Activated naive CD8-positive, alpha-beta T cell treated with anti-CD3 and anti-CD28 coated beads, Interleukin-2, amount 10 ng/mL, durations not matched to agents 7 days and 5 days (primary cell): ENCODE results near the gene ANKRD30A. TPM values are rescaled to one million over a fixed set of nuclear protein-coding genes. Genes with fewer than 3 reads are reported as not detected.
"Not testable (repeated sequence)": the region's sequence is repeated elsewhere in the genome, so short reads cannot be mapped to it uniquely, and the experiment has no call there.

Experiments
- ATAC-seq: fragments of 150-1000 bp; cut with Tn5 transposase; one replicate; pipeline ENCODE4 v1.10.0; 2021; ENCODE audit warnings: low read depth, moderate library complexity
- POLR2A ChIA-PET: fragments of 350-600 bp; sonication (Branson Sonifier 250); formaldehyde crosslinking; loops from one replicate; lab custom pipeline; 2021; ENCODE audit warnings: antibody characterized with exemption; lab: Charles Lee
- DNase-seq: peaks from one replicate; pipeline ENCODE4 v3.0.0; 2021
- H3K27ac Mint-ChIP-seq: one replicate; pipeline ENCODE4 v1.8.0; 2022; ENCODE audit warnings: mild to moderate bottlenecking, mixed read lengths
- H3K27me3 Mint-ChIP-seq: one replicate; pipeline ENCODE4 v1.8.0; 2022; ENCODE audit warnings: mild to moderate bottlenecking, moderate library complexity, mixed read lengths
- H3K36me3 Mint-ChIP-seq: one replicate; pipeline ENCODE4 v1.8.0; 2021; ENCODE audit warnings: mild to moderate bottlenecking, mixed read lengths
- H3K4me1 Mint-ChIP-seq: one replicate; pipeline ENCODE4 v1.8.0; 2021; ENCODE audit warnings: mixed read lengths
- H3K4me3 Mint-ChIP-seq: one replicate; pipeline ENCODE4 v1.8.0; 2022; ENCODE audit warnings: mild to moderate bottlenecking, moderate library complexity, mixed read lengths
- H3K9me3 Mint-ChIP-seq: one replicate; pipeline ENCODE4 v1.8.0; 2021; ENCODE audit warnings: mixed read lengths
- total RNA-seq, 2 experiments: library from RNA; stranded (reverse); gene quantifications; one replicate each; pipeline ENCODE4 v1.2.3, GENCODE V29; 2021

Gene ANKRD30A, protein sequence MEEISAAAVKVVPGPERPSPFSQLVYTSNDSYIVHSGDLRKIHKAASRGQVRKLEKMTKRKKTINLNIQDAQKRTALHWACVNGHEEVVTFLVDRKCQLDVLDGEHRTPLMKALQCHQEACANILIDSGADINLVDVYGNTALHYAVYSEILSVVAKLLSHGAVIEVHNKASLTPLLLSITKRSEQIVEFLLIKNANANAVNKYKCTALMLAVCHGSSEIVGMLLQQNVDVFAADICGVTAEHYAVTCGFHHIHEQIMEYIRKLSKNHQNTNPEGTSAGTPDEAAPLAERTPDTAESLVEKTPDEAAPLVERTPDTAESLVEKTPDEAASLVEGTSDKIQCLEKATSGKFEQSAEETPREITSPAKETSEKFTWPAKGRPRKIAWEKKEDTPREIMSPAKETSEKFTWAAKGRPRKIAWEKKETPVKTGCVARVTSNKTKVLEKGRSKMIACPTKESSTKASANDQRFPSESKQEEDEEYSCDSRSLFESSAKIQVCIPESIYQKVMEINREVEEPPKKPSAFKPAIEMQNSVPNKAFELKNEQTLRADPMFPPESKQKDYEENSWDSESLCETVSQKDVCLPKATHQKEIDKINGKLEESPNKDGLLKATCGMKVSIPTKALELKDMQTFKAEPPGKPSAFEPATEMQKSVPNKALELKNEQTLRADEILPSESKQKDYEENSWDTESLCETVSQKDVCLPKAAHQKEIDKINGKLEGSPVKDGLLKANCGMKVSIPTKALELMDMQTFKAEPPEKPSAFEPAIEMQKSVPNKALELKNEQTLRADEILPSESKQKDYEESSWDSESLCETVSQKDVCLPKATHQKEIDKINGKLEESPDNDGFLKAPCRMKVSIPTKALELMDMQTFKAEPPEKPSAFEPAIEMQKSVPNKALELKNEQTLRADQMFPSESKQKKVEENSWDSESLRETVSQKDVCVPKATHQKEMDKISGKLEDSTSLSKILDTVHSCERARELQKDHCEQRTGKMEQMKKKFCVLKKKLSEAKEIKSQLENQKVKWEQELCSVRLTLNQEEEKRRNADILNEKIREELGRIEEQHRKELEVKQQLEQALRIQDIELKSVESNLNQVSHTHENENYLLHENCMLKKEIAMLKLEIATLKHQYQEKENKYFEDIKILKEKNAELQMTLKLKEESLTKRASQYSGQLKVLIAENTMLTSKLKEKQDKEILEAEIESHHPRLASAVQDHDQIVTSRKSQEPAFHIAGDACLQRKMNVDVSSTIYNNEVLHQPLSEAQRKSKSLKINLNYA (N-terminal part only)
- not detected for total RNA-seq

DNA sequence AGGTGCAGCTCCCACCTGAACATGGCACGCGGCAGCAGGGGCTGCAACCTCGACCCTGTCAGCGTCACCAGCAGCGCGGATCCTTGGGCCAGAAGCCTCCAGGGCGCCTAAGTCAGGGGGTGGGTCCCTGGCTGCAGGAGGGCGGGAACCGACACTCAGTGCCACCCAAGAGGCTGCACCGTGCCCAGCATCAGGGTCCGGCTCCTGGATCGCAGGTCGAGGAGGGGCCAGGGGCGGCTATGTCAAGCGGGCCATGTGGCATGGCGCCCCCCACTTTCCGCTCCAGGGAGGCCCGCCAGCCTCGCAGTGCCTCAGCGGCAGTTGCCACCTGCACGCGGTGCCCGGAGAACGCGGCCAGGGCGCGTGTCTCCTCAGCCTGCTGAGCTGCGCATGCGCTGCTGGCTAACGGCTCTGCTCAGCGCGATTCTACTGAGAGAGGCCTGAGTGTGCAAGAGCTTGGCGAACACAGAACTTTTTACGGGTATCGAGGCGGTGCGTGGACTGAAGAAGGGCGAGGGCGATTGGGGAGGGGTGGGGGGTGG lies at the start of gene ANKRD30A:
Gene ANKRD30A, plus strand, starts transcription at position 408 of the 542 bp plus-strand sequence. CDS start 190 bp downstream, outside the sequence.
- Mint-ChIP-seq H3K9me3 (no peaks in the 10 kb centered on the region), H3K36me3 (no peaks in the 10 kb centered on the region), H3K4me1 (no peaks in the 10 kb centered on the region), H3K4me3 (no peak within 1 kb of the TSS), H3K27me3 (no peaks in the 10 kb centered on the region), H3K27ac (no peak within 1 kb of the TSS)
- DNase-seq = no peak
- POLR2A ChIA-PET = no interaction called here
- ATAC-seq = no peak

DNA sequence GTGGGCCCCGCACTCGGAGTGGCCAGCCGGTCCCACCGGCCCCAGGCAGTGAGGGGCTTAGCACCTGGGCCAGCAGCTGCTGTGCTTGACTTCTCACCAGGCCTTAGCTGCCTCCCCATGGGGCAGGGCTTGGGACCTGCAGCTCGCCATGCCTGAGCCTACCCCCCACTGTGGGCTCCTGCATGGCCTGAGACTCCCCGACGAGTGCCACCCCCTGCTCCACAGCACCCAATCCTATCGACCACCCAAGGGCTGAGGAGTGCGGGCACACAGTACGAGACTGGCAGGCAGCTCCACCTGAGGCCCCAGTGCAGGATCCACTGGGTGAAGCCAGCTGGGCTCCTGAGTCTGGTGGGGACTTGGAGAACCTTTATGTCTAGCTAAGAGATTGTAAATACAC lies 49.3 kb upstream of the ANKRD30A start:
- ATAC-seq, H3K4me3 Mint-ChIP-seq, H3K36me3 Mint-ChIP-seq, H3K27me3 Mint-ChIP-seq, DNase-seq, H3K9me3 Mint-ChIP-seq, H3K4me1 Mint-ChIP-seq, H3K27ac Mint-ChIP-seq, POLR2A ChIA-PET: not testable (repeated sequence)

DNA sequence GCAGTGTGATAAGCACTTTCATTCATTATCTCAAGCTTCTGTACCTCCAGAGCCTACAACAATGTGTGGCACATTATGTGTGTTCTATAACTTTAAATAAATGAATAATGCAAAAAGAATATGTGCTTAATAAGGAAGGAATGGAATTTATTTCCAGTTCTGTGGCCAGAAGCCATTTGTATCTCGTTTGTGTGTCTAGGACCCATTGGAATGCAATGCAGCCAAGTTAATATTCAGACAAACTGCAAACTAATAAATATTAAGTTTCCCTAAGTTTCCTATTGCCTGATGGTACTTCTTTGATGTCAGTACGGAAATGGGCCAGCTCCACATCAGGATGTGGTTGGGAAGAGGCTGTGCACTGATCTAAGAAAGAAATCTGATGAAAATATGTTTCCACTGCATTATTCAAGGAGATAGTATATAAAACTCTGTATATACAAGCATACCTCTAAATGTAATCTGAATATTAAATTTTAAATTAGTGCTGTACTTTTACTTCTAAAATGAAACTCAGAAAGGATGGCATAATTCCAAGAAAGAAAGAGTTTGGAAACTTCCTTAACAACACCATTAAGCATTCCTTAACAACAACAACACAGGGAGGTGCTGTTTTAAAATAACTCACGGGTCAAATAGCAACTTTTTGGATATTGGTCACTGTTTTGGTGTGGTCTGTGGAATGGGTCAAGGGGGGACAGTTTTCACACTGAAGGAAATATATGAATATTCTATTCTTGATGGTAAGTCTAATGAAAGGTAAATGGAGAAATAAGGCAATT lies 29.4 kb upstream of the ANKRD30A start:
- H3K27me3 Mint-ChIP-seq = no peaks in the 10 kb centered on the region
- no peaks in the 10 kb centered on the region for H3K4me1 Mint-ChIP-seq
- H3K27ac Mint-ChIP-seq = no peak overlapping the region
- peaks cover 15% of the 10 kb centered on the region for H3K9me3 Mint-ChIP-seq
- DNase-seq (no peak), ATAC-seq (no peak)
- no peaks in the 10 kb centered on the region for H3K36me3 Mint-ChIP-seq
- POLR2A ChIA-PET = no interaction called here
- H3K4me3 Mint-ChIP-seq = no peak overlapping the region

DNA sequence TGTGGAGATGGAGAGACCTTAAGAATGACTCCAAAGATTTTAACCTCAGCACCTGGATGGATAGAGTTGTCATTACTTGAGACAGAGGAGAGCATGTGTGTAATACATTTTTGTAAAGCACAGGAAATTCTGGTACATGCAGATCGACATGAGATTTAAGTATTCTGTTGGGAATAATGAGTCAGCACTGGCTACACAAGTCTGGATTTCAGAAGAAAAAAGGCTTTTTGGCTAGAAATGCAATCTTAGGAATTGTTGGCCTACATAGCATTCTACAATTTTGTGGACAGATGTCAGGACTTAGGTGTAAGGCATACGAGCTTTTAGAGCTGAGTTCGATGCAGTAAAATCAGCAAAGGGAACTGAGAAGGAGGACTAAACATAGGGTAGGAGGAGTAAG lies 24.1 kb upstream of the ANKRD30A start:
- peaks cover 13% of the 10 kb centered on the region for H3K9me3 Mint-ChIP-seq
- no peaks in the 10 kb centered on the region for H3K27me3 Mint-ChIP-seq
- ATAC-seq (no peak), DNase-seq (no peak)
- no peak overlapping the region for H3K27ac Mint-ChIP-seq
- H3K4me1 Mint-ChIP-seq = no peaks in the 10 kb centered on the region
- POLR2A ChIA-PET = no interaction called here
- H3K4me3 Mint-ChIP-seq = no peak overlapping the region
- H3K36me3 Mint-ChIP-seq = no peaks in the 10 kb centered on the region

DNA sequence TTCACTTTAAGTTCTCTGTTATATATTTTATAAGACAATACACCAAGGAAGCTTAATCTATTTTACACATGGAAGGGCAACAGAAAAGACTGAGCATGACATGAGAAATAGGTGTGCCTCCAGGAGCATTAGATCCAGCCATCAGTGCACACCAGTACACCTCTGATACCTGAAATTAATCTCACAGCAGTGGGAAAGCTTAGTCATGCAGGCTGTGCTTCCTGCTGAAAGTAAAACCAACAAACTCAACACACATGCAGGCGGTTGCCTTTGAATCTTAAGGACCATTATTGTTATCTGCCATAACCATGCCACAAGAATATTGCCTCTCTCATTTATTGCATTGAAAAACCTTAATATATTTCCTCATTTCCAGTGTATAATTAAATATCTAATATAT lies 16.4 kb upstream of the ANKRD30A start:
- no peak for ATAC-seq
- Mint-ChIP-seq H3K4me1 (no peaks in the 10 kb centered on the region), H3K4me3 (no peak overlapping the region), H3K27me3 (no peaks in the 10 kb centered on the region), H3K9me3 (peaks cover 9% of the 10 kb centered on the region), H3K36me3 (no peaks in the 10 kb centered on the region), H3K27ac (no peak overlapping the region)
- no peak for DNase-seq
- POLR2A ChIA-PET = no interaction called here

DNA sequence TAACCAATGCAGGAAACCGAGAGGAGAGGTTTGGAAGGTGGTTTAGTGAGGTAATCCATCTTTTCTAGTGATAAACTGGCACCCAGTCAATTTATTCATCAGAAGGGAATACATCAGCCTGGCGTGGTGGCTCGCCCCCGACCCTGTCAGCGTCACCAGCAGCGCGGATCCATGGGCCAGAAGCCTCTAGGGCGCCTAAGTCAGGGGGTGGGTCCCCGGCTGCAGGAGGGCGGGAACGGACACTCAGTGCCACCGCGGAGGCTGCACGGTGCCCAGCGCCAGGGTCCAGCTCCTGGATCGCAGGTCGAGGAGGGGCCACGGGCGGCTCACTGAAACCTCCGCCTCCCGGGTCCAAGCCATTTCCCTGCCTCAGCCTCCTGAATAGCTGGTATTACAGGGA lies 866 bp upstream of the ANKRD30A start:
- DNase-seq (no peak), ATAC-seq (no peak)
- no peaks in the 10 kb centered on the region for H3K27me3 Mint-ChIP-seq
- peaks cover 2% of the 10 kb centered on the region for H3K9me3 Mint-ChIP-seq
- no peak overlapping the region for H3K4me3 Mint-ChIP-seq
- POLR2A ChIA-PET = no interaction called here
- H3K36me3 Mint-ChIP-seq = no peaks in the 10 kb centered on the region
- H3K4me1 Mint-ChIP-seq = no peaks in the 10 kb centered on the region
- no peak overlapping the region for H3K27ac Mint-ChIP-seq

GRCh38 chr10:37125921-37126320 lies 523 bp downstream of the ANKRD30A start:
- Mint-ChIP-seq H3K27ac (no peak overlapping the region), H3K4me3 (no peak overlapping the region), H3K27me3 (no peaks in the 10 kb centered on the region), H3K4me1 (no peaks in the 10 kb centered on the region), H3K36me3 (no peaks in the 10 kb centered on the region), H3K9me3 (no peaks in the 10 kb centered on the region)
- DNase-seq (no peak), ATAC-seq (no peak)
- POLR2A ChIA-PET = no interaction called here

DNA sequence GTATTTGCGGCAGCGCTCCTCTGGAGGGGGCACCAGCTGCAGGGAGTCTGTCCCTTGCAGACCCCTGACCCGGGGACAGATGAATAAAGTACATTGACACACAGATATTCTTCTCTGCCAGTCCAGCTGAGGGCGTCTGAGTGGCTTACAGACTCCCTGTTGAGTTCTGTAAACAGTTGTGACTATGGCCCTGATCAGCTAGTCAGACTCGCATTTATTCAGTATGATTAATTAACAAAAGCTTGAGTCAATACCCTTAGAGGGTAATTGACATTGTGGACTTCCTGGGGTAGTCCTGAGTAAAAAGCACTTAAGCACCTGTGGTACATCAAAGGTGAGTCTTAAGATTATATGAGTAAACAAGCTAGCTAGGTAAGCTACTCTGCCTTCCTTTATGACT lies 21.0 kb downstream of the ANKRD30A start:
- peaks cover 9% of the 10 kb centered on the region for H3K9me3 Mint-ChIP-seq
- ATAC-seq = no peak
- no peaks in the 10 kb centered on the region for H3K36me3 Mint-ChIP-seq
- POLR2A ChIA-PET = no interaction called here
- no peak overlapping the region for H3K27ac Mint-ChIP-seq
- no peaks in the 10 kb centered on the region for H3K4me1 Mint-ChIP-seq
- no peak overlapping the region for H3K4me3 Mint-ChIP-seq
- H3K27me3 Mint-ChIP-seq = no peaks in the 10 kb centered on the region
- DNase-seq = no peak

- POLR2A ChIA-PET, H3K27ac Mint-ChIP-seq, H3K4me3 Mint-ChIP-seq, DNase-seq, H3K36me3 Mint-ChIP-seq, H3K9me3 Mint-ChIP-seq, H3K4me1 Mint-ChIP-seq, ATAC-seq, H3K27me3 Mint-ChIP-seq: not testable (repeated sequence)
Measured at GRCh38 chr10:37162430-37162829, 37.0 kb downstream of the ANKRD30A start.

DNA sequence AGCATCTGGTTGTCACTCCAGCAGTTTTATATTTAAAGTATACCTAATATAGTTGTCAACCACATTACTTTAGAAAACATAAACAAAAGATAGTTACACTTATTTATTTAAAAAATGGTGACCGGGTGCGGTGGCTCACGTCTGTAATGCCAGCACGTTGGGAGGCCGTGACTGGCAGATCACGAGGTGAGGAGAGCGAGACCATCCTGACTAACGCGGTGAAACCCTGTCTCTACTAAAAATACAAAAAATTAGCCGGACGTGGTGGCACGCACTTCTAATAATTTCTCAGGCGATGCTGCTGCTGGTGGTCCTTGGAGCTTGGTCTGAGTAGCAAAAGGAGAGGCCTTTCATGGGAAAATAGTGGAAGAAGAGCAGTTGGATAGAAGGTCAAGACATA lies 46.5 kb downstream of the ANKRD30A start:
- H3K4me1 Mint-ChIP-seq, POLR2A ChIA-PET, H3K9me3 Mint-ChIP-seq, DNase-seq, H3K4me3 Mint-ChIP-seq, H3K27ac Mint-ChIP-seq, H3K27me3 Mint-ChIP-seq, H3K36me3 Mint-ChIP-seq, ATAC-seq: not testable (repeated sequence)

GRCh38 chr10:37178296-37178695 lies 52.9 kb downstream of the ANKRD30A start:
- POLR2A ChIA-PET, H3K27me3 Mint-ChIP-seq, H3K9me3 Mint-ChIP-seq, DNase-seq, H3K27ac Mint-ChIP-seq, H3K4me3 Mint-ChIP-seq, ATAC-seq, H3K36me3 Mint-ChIP-seq, H3K4me1 Mint-ChIP-seq: not testable (repeated sequence)

DNA sequence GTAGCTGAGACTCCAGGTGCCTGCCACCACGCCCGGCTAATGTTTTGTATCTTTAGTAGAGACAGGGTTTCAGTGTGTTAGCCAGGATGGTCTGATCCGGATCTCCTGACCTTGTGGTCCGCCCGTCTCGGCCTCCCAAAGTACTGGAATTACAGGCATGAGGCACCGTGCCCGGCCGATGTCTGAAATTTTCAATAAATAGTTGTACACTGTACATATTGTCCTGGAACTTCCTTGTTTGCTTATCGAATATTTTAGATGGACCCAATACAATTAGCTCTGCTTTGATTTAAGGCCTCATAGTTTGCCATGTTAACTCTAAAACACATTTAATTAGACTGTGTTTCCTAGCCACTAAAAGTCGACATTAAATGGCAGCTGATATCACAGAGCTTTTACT lies 57.3 kb downstream of the ANKRD30A start:
- H3K4me1 Mint-ChIP-seq, ATAC-seq, H3K4me3 Mint-ChIP-seq, POLR2A ChIA-PET, DNase-seq, H3K27ac Mint-ChIP-seq, H3K9me3 Mint-ChIP-seq, H3K36me3 Mint-ChIP-seq, H3K27me3 Mint-ChIP-seq: not testable (repeated sequence)
